ENCODE results near the gene HGFAC.

DNA sequence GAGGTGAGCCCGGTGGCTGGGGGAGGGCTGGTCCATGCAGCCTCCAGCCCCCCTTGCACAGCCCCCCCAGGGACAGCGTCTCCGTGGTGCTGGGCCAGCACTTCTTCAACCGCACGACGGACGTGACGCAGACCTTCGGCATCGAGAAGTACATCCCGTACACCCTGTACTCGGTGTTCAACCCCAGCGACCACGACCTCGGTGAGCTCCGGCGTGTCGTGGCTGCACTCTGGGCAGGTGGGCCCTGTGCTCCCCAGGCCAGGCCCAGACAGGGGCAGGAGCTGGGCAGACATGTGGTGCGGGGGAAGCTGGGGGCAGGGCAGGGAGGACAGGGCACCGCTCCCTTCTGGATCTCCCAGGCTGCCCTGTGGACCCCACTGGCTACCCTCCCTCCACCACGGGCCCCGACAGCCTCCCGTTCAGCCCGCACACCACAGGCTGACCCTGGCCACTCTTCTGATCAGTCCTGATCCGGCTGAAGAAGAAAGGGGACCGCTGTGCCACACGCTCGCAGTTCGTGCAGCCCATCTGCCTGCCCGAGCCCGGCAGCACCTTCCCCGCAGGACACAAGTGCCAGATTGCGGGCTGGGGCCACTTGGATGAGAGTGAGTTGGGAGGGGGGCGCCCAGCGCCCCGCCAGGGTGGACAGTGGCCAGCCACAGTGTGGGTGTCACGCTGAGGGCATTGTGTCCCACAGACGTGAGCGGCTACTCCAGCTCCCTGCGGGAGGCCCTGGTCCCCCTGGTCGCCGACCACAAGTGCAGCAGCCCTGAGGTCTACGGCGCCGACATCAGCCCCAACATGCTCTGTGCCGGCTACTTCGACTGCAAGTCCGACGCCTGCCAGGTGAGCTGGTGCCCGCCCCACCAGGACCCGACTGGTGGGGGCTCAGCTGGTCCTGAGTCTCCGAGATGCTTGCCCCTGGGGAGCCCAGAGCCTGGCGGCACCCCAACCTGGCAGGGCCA is 5.9 kb downstream of the HGFAC start:
- no peak for TF ChIP-seq EZH2 (IDR thresholded peaks at IDR 0.05)
- no peak for TF ChIP-seq POLR2AphosphoS5 (IDR thresholded peaks at IDR 0.05; ENCODE audit: borderline replicate concordance, low read depth, low read length)
- no peak for TF ChIP-seq FOXP2 (optimal IDR thresholded peaks at IDR 0.05; ENCODE audit: control extremely low read depth, extremely low read length, insufficient read depth)

Data from SK-N-MC (cell line).